ENCODE data around the gene LMBRD1. TPM values are rescaled to one million over a fixed set of nuclear protein-coding genes. Genes with fewer than 3 reads are reported as not detected.

LMBRD1 gene
- total RNA-seq, 1 experiment from 2014 or later = 17.0 TPM

DNA sequence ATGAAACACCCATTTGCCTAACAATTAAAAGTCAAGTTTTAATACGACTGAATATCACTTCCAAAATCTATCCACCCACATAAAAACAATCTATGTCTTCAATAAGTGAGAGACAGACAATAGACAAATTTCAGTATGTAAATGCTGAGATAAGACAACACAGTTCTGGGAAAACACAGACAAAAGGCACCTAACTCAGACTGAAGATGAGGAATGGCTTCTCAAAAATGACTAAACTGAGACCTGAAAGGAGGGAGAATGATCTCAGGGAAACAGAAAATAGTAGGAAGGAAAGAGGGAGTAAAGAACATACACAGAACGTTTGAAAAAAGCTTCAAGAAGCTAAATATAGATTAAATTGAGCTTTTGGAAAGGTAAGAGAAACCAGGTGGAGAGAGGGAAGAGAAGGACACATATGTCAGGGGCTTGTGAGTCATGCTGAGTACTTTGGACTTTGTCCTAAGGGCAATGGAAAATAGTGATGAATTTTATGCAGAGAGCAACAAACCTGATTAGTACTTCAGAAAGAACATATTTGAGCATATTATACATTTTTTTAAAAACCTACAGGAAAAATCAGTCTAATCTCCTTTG lies 16.1 kb downstream of the LMBRD1 start:
- no peak overlapping the region for H3K18ac ChIP-seq (ENCODE audit: insufficient read length, low read depth, low read length)
- no peak overlapping the region for H3T11ph ChIP-seq (ENCODE audit: low read length)
- H3K4me1 ChIP-seq (ENCODE audit: insufficient read depth, low read length) = no peaks in the 10 kb centered on the region
- Mint-ChIP-seq H3K9me3 (no peaks in the 10 kb centered on the region), H3K4me1 (peaks cover 4 to 8% of the 10 kb centered on the region in 2 experiments; a peak in 3 of 4 replicates), H3K36me3 (ENCODE audit: insufficient read depth in 1 of 3, low read depth in 3 of 3) (peaks cover 2 to 10% (median 6%) of the 10 kb centered on the region in 3 experiments; a peak in 5 of 7 replicates), H3K4me3 (no peak overlapping the region), H3K27ac (no peak overlapping the region; a peak in 2 of 7 replicates), H3K27me3 (ENCODE audit: low read depth) (no peaks in the 10 kb centered on the region)
- no peak overlapping the region for H2BK120ac ChIP-seq (ENCODE audit: low read depth, low read length, poor library complexity, severe bottlenecking)
- no peak overlapping the region for H3K27ac ChIP-seq (ENCODE audit: insufficient read length, low read depth, low read length)
- H3K56ac ChIP-seq (ENCODE audit: insufficient read length, low read depth, low read length) = no peak overlapping the region
- no peak overlapping the region for H3K14ac ChIP-seq (ENCODE audit: insufficient read depth, low read length)
- no peak overlapping the region for H2BK5ac ChIP-seq (ENCODE audit: insufficient read length, low read length)
- peaks cover 3% of the 10 kb centered on the region for H3K79me1 ChIP-seq (ENCODE audit: insufficient read depth, low read depth, low read length, poor library complexity, severe bottlenecking)
- H2AK5ac ChIP-seq (ENCODE audit: insufficient read length, low read length) = no peak overlapping the region
- H2BK12ac ChIP-seq (ENCODE audit: insufficient read length, low read depth, low read length) = no peak overlapping the region
- H3K23ac ChIP-seq (ENCODE audit: insufficient read length, low read depth, low read length) = no peak overlapping the region
- H2BK15ac ChIP-seq (ENCODE audit: low read depth, low read length) = no peak overlapping the region
- no peak overlapping the region for H3K4ac ChIP-seq (ENCODE audit: low read depth, low read length)
- peaks cover 2% of the 10 kb centered on the region; the same call in 1 of the 2 replicates for H3K79me2 ChIP-seq (ENCODE audit: insufficient read depth, low read length)
- H3K9ac ChIP-seq (ENCODE audit: extremely low read depth, insufficient read length, low read length) = no peak overlapping the region
- H4K5ac ChIP-seq (ENCODE audit: insufficient read length, low read depth, low read length) = no peak overlapping the region
- H3K27me3 ChIP-seq (ENCODE audit: insufficient read depth, low read length) = no peaks in the 10 kb centered on the region
- no peaks in the 10 kb centered on the region for H3K23me2 ChIP-seq (ENCODE audit: insufficient read length, low read depth, low read length, poor library complexity, severe bottlenecking)
- no peak overlapping the region for H4K8ac ChIP-seq (replicated peaks; ENCODE audit: insufficient read length, low read depth, low read length)
- WGBS (ENCODE audit: extremely low coverage, insufficient read length, low lambda C conversion rate) = 100% methylated on average over 1 of the region's 2 CpGs
- no peak overlapping the region for H4K91ac ChIP-seq (ENCODE audit: insufficient read length, low read depth, low read length)
- no peaks in the 10 kb centered on the region for H3K9me3 ChIP-seq (ENCODE audit: control insufficient read depth, low read depth, low read length)
- no peak overlapping the region for H2AFZ ChIP-seq (ENCODE audit: low read length)
- no peak overlapping the region for H2BK20ac ChIP-seq (ENCODE audit: low read depth, low read length, poor library complexity, severe bottlenecking)
- H4K20me1 ChIP-seq (ENCODE audit: control insufficient read depth, insufficient read depth, insufficient read length) = no peaks in the 10 kb centered on the region
- DNase-seq = no peak
- H3K4me2 ChIP-seq (ENCODE audit: insufficient read depth, insufficient read length, low read length) = no peak overlapping the region
- TF ChIP-seq, protein P1, sequence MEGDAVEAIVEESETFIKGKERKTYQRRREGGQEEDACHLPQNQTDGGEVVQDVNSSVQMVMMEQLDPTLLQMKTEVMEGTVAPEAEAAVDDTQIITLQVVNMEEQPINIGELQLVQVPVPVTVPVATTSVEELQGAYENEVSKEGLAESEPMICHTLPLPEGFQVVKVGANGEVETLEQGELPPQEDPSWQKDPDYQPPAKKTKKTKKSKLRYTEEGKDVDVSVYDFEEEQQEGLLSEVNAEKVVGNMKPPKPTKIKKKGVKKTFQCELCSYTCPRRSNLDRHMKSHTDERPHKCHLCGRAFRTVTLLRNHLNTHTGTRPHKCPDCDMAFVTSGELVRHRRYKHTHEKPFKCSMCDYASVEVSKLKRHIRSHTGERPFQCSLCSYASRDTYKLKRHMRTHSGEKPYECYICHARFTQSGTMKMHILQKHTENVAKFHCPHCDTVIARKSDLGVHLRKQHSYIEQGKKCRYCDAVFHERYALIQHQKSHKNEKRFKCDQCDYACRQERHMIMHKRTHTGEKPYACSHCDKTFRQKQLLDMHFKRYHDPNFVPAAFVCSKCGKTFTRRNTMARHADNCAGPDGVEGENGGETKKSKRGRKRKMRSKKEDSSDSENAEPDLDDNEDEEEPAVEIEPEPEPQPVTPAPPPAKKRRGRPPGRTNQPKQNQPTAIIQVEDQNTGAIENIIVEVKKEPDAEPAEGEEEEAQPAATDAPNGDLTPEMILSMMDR (conservative IDR thresholded peaks at IDR 0.05) = no peak

Data from H9 (cell line).